ENCODE data around the gene SLC66A3. TPM values are rescaled to one million over a fixed set of nuclear protein-coding genes. Genes with fewer than 3 reads are reported as not detected.
A peak's percentile ranks its signal among the peaks of the same experiment; 100 is the strongest.

The SLC66A3 gene
- total RNA-seq, 1 experiment from 2014 or later: 13.3 TPM

- Histone ChIP-seq H2BK5ac (ENCODE audit: insufficient read length, low read length) (no peak overlapping the region), H3K79me2 (ENCODE audit: insufficient read depth, low read length) (no peaks in the 10 kb centered on the region), H4K91ac (ENCODE audit: insufficient read length, low read depth, low read length) (no peak overlapping the region), H4K8ac (replicated peaks; ENCODE audit: insufficient read length, low read depth, low read length) (no peak overlapping the region), H2BK12ac (ENCODE audit: insufficient read length, low read depth, low read length) (no peak overlapping the region), H3K27ac (ENCODE audit: insufficient read length, low read depth, low read length) (no peak overlapping the region), H3K56ac (ENCODE audit: insufficient read length, low read depth, low read length) (no peak overlapping the region), H3K9ac (ENCODE audit: extremely low read depth, insufficient read length, low read length) (no peak overlapping the region), H3K4me2 (ENCODE audit: insufficient read depth, insufficient read length, low read length) (no peak overlapping the region), H3K23ac (ENCODE audit: insufficient read length, low read depth, low read length) (no peak overlapping the region), H2BK120ac (ENCODE audit: low read depth, low read length, poor library complexity, severe bottlenecking) (no peak overlapping the region), H3K23me2 (ENCODE audit: insufficient read length, low read depth, low read length, poor library complexity, severe bottlenecking) (no peaks in the 10 kb centered on the region), H3K4me1 (ENCODE audit: insufficient read depth, low read length) (no peaks in the 10 kb centered on the region), H3K27me3 (ENCODE audit: insufficient read depth, low read length) (no peaks in the 10 kb centered on the region), H2BK20ac (ENCODE audit: low read depth, low read length, poor library complexity, severe bottlenecking) (no peak overlapping the region), H2AK5ac (ENCODE audit: insufficient read length, low read length) (no peak overlapping the region), H3K79me1 (ENCODE audit: insufficient read depth, low read depth, low read length, poor library complexity, severe bottlenecking) (no peaks in the 10 kb centered on the region), H3K14ac (ENCODE audit: insufficient read depth, low read length) (no peak overlapping the region; the same call in 1 of the 2 replicates), H4K5ac (ENCODE audit: insufficient read length, low read depth, low read length) (no peak overlapping the region), H3K18ac (ENCODE audit: insufficient read length, low read depth, low read length) (no peak overlapping the region), H4K20me1 (ENCODE audit: control insufficient read depth, insufficient read depth, insufficient read length) (no peaks in the 10 kb centered on the region), H2BK15ac (ENCODE audit: low read depth, low read length) (no peak overlapping the region), H2AFZ (ENCODE audit: low read length) (no peak overlapping the region), H3K9me3 (ENCODE audit: control insufficient read depth, low read depth, low read length) (no peaks in the 10 kb centered on the region), H3K4ac (ENCODE audit: low read depth, low read length) (no peak overlapping the region), H3T11ph (ENCODE audit: low read length) (no peak overlapping the region)
- no peak for DNase-seq
- no peak for TF ChIP-seq CTCF (conservative IDR thresholded peaks at IDR 0.05)
- Mint-ChIP-seq H3K27ac (peak overlapping the region in 1 of 3 experiments; percentile 31; a peak in 1 of 7 replicates), H3K4me3 (no peak overlapping the region), H3K27me3 (ENCODE audit: low read depth) (peaks cover 2% of the 10 kb centered on the region; the same call in 1 of the 2 replicates), H3K4me1 (peaks cover 3 to 14% of the 10 kb centered on the region in 2 experiments), H3K9me3 (no peaks in the 10 kb centered on the region), H3K36me3 (ENCODE audit: insufficient read depth in 1 of 3, low read depth in 3 of 3) (no peaks in the 10 kb centered on the region; a peak in 1 of 7 replicates)
- no CpG with 5 or more reads among the region's 4 CpGs for WGBS (ENCODE audit: extremely low coverage, insufficient read length, low lambda C conversion rate)
Observed at GRCh38 chr2:11161747-11162146, 6.5 kb downstream of the SLC66A3 start.
